H1 (cell line): Measurements from ENCODE around the gene RNF187. TPM values are rescaled to one million over a fixed set of nuclear protein-coding genes. Genes with fewer than 3 reads are reported as not detected.

Experiments used
- CTCF ChIA-PET: fragments of 300-600 bp; sonication (Branson Sonifier 250); formaldehyde crosslinking; loops from one replicate; lab custom pipeline; 2021; ENCODE audit not compliant: partially characterized antibody; lab: Charles Lee
- POLR2A ChIA-PET: fragments of 300-600 bp; sonication (Branson Sonifier 250); formaldehyde crosslinking; loops from one replicate; lab custom pipeline; 2021; ENCODE audit warnings: inconsistent platforms; ENCODE audit not compliant: partially characterized antibody; lab: Charles Lee
- DNase-seq, 2 experiments: peaks; one replicate each; pipeline versions ENCODE4 v3.0.0 to v3.0.0-alpha.2; 2010 to 2022; ENCODE audit warnings: low spot score in 2 of 2, low read depth in 1 of 2, mixed read lengths in 1 of 2
- FAIRE-seq: peaks from 2 replicates; lab custom pipeline; 2011; peaks lifted over from hg19 to GRCh38; lab: Jason Lieb, UNC
- H2AFZ ChIP-seq: 2 replicates; pipeline ENCODE4 v1.8.1; 2012; ENCODE audit warnings: low read length, inconsistent platforms
- H2AK5ac ChIP-seq: 2 replicates; pipeline ENCODE4 v1.6.1; 2013; ENCODE audit warnings: low read depth, low read length
- H2BK120ac ChIP-seq: replicated peaks from 2 replicates; pipeline ENCODE3; 2013; ENCODE audit warnings: low read depth, low read length, inconsistent platforms
- H2BK12ac ChIP-seq: 2 replicates; pipeline ENCODE4 v1.6.1; 2013; ENCODE audit warnings: low read depth, low read length
- H2BK15ac ChIP-seq: 2 replicates; pipeline ENCODE4 v1.6.1; 2013; ENCODE audit warnings: low read length
- H2BK20ac ChIP-seq: 2 replicates; pipeline ENCODE4 v1.6.1; 2013; ENCODE audit warnings: low read length
- H2BK5ac ChIP-seq: 2 replicates; pipeline ENCODE4 v1.6.1; 2013; ENCODE audit warnings: low read depth, low read length
- H3K14ac ChIP-seq: 2 replicates; pipeline ENCODE4 v1.6.1; 2013; ENCODE audit warnings: inconsistent platforms; ENCODE audit not compliant: insufficient read length
- H3K18ac ChIP-seq: 2 replicates; pipeline ENCODE4 v1.6.1; 2013; ENCODE audit warnings: low read length; ENCODE audit errors: extremely low read depth
- H3K23ac ChIP-seq: 2 replicates; pipeline ENCODE4 v1.6.1; 2013; ENCODE audit warnings: inconsistent platforms; ENCODE audit not compliant: insufficient read length
- H3K23me2 ChIP-seq: 2 replicates; pipeline ENCODE4 v1.6.1; 2013; ENCODE audit warnings: low read depth, low read length
- H3K27ac ChIP-seq: 2 replicates; pipeline ENCODE4 v1.6.1; 2011; ENCODE audit warnings: low read depth, low read length, inconsistent platforms
- H3K27me3 ChIP-seq, 4 experiments: replicated peaks in 1 of 4; 1 replicate in 1 of 4; 2 replicates in 3 of 4; pipeline versions ENCODE4 v1.6.1 to v1.8.1; 2011 to 2013; ENCODE audit warnings: low read length in 3 of 4, mild to moderate bottlenecking in 3 of 4, inconsistent platforms in 2 of 4, mixed read lengths in 2 of 4, moderate library complexity in 1 of 4; ENCODE audit not compliant: control insufficient read depth in 3 of 4, insufficient read depth in 3 of 4; ENCODE audit errors: extremely low read depth in 1 of 4
- H3K36me3 ChIP-seq, 4 experiments: 2 replicates each; pipeline versions ENCODE4 v1.6.1 to v1.8.1; 2011 to 2013; ENCODE audit warnings: mild to moderate bottlenecking in 4 of 4, low read length in 3 of 4, moderate library complexity in 2 of 4, control low read depth in 1 of 4, inconsistent platforms in 1 of 4; ENCODE audit not compliant: insufficient read depth in 4 of 4, control insufficient read depth in 2 of 4
- H3K4ac ChIP-seq: replicated peaks from 2 replicates; pipeline ENCODE3; 2013; ENCODE audit warnings: low read length, low read depth, mixed read lengths, inconsistent platforms; ENCODE audit not compliant: insufficient read length
- H3K4me1 ChIP-seq, 4 experiments: replicated peaks in 1 of 4; 1 replicate in 1 of 4; 2 replicates in 3 of 4; pipeline versions ENCODE4 v1.6.1 to v1.8.1; 2011 to 2013; ENCODE audit warnings: low read length in 3 of 4, inconsistent platforms in 2 of 4, mixed read lengths in 1 of 4; ENCODE audit not compliant: insufficient read depth in 4 of 4, control insufficient read depth in 3 of 4
- H3K4me2 ChIP-seq, 2 experiments: 2 replicates each; pipeline versions ENCODE4 v1.6.1 to v1.8.1; 2011 to 2013; ENCODE audit warnings: low read depth in 2 of 2, low read length in 2 of 2, control low read depth in 1 of 2, inconsistent platforms in 1 of 2, mild to moderate bottlenecking in 1 of 2; ENCODE audit not compliant: insufficient read depth in 1 of 2
- H3K4me3 ChIP-seq, 4 experiments: fragments of 200-600, 300-600 bp in 1 of 4; sonication (generic), shearing (Covaris generic), sonication (Bioruptor Twin) in 1 of 4; 2 replicates each; pipeline versions ENCODE4 v1.5.1 to v1.8.1; 2011 to 2016; ENCODE audit warnings: low read length in 4 of 4, low read depth in 3 of 4, control low read depth in 2 of 4, inconsistent platforms in 2 of 4, mild to moderate bottlenecking in 2 of 4, mixed read lengths in 1 of 4, moderate library complexity in 1 of 4; ENCODE audit not compliant: insufficient read depth in 2 of 4; ENCODE audit errors: extremely low read depth in 1 of 4
- H3K56ac ChIP-seq: replicated peaks from 2 replicates; pipeline ENCODE3; 2013; ENCODE audit warnings: low read depth, mild to moderate bottlenecking, mixed read lengths, low read length, inconsistent platforms; ENCODE audit not compliant: insufficient read length
- H3K79me1 ChIP-seq: 2 replicates; pipeline ENCODE4 v1.6.1; 2013; ENCODE audit warnings: low read depth, low read length, control low read depth
- H3K79me2 ChIP-seq, 2 experiments: 2 replicates each; pipeline versions ENCODE4 v1.6.1 to v1.8.1; 2012 to 2013; ENCODE audit warnings: low read length in 2 of 2, mild to moderate bottlenecking in 2 of 2, inconsistent platforms in 1 of 2; ENCODE audit not compliant: insufficient read depth in 2 of 2, control insufficient read depth in 1 of 2
- H3K9ac ChIP-seq, 4 experiments: replicated peaks in 1 of 4; 1 replicate in 1 of 4; 2 replicates in 3 of 4; pipeline versions ENCODE4 v1.6.1 to v1.8.1; 2011 to 2013; ENCODE audit warnings: low read depth in 3 of 4, low read length in 3 of 4, control low read depth in 2 of 4, mild to moderate bottlenecking in 2 of 4, moderate library complexity in 2 of 4, inconsistent platforms in 1 of 4; ENCODE audit errors: extremely low read depth in 1 of 4
- H3K9me3 ChIP-seq, 2 experiments: 2 replicates each; pipeline versions ENCODE4 v1.6.1 to v1.8.1; 2012 to 2013; ENCODE audit warnings: mild to moderate bottlenecking in 2 of 2, moderate library complexity in 2 of 2, control low read depth in 1 of 2, inconsistent platforms in 1 of 2, low read depth in 1 of 2, low read length in 1 of 2, mixed read lengths in 1 of 2; ENCODE audit not compliant: insufficient read depth in 2 of 2
- H4K20me1 ChIP-seq, 2 experiments: replicated peaks in 1 of 2; 2 replicates each; pipeline versions ENCODE3 to v1.8.1; 2011 to 2013; ENCODE audit warnings: inconsistent platforms in 2 of 2, low read length in 2 of 2, mild to moderate bottlenecking in 1 of 2; ENCODE audit not compliant: insufficient read depth in 2 of 2, control insufficient read depth in 1 of 2
- H4K5ac ChIP-seq: 2 replicates; pipeline ENCODE4 v1.6.1; 2013; ENCODE audit warnings: low read length, low read depth, mixed read lengths, inconsistent platforms; ENCODE audit not compliant: insufficient read length
- H4K8ac ChIP-seq: 2 replicates; pipeline ENCODE4 v1.8.0; 2013; ENCODE audit warnings: mild to moderate bottlenecking, moderate library complexity, low read length, inconsistent platforms; ENCODE audit not compliant: insufficient read depth; ENCODE audit errors: extremely low read depth
- H4K91ac ChIP-seq: replicated peaks from 2 replicates; pipeline ENCODE3; 2013; ENCODE audit warnings: low read length, mixed read lengths, inconsistent platforms; ENCODE audit not compliant: insufficient read length
- CTCF ChIP-seq, 3 experiments: IDR thresholded peaks; 1 replicate in 2 of 3; 2 replicates in 1 of 3; pipeline versions ENCODE4 v1.5.1 to v1.6.1; 2011; ENCODE audit warnings: low read length in 3 of 3, mild to moderate bottlenecking in 3 of 3, inconsistent platforms in 2 of 3, low read depth in 1 of 3, moderate library complexity in 1 of 3; ENCODE audit not compliant: insufficient read depth in 1 of 3; ENCODE audit errors: control extremely low read depth in 1 of 3
- KDM1A ChIP-seq: fragments of 200-600, 300-600 bp; sonication (generic); IDR thresholded peaks from 2 replicates; pipeline ENCODE4 v1.7.1; 2016; ENCODE audit warnings: mild to moderate bottlenecking, low read length, borderline replicate concordance
- PHF8 ChIP-seq: fragments of 200-600 bp; sonication (generic); conservative IDR thresholded peaks from 2 replicates; pipeline ENCODE4 v1.7.1; 2012; ENCODE audit warnings: low read depth, mild to moderate bottlenecking, inconsistent platforms, low read length, moderate library complexity
- RAD21 ChIP-seq, 2 experiments: IDR thresholded peaks in 1 of 2; conservative IDR thresholded peaks in 1 of 2; 2 replicates each; pipeline ENCODE4 v1.6.1; 2011; ENCODE audit warnings: low read depth in 2 of 2, low read length in 2 of 2, improper control_type of control experiment in 1 of 2, inconsistent platforms in 1 of 2, mild to moderate bottlenecking in 1 of 2, moderate library complexity in 1 of 2
- WGBS, 2 experiments: shearing (Covaris generic) in 1 of 2; methylation state at CpG; one replicate each; pipeline versions ENCODE4 v1.1.6 to v1.1.7; 2013 to 2015; ENCODE audit warnings: low lambda C conversion rate in 2 of 2, mixed read lengths in 2 of 2, inconsistent platforms in 1 of 2, low coverage in 1 of 2, missing lambda C conversion rate in 1 of 2; ENCODE audit not compliant: insufficient replicate concordance in 2 of 2, insufficient coverage in 1 of 2, insufficient read length in 1 of 2; ENCODE audit errors: extremely low coverage in 1 of 2, missing lambda C conversion rate in 1 of 2; 5-methylcytosine and 5-hydroxymethylcytosine counted together
- polyA plus RNA-seq, 7 experiments: library from polyadenylated mRNA; depleted of rRNA in 3 of 7; stranded (reverse) in 5 of 7; unstranded in 2 of 7; fragments of >200 nt in 5 of 7; fragments of 200-250 nt in 2 of 7; gene quantifications; 1 replicate in 5 of 7; 2 replicates in 1 of 7; 4 replicates in 1 of 7; pipeline versions ENCODE4 v1.2.1 to v1.2.3, GENCODE V29; 2011 to 2013; ENCODE audit warnings: missing spikeins in 2 of 7, mixed read lengths in 2 of 7
- total RNA-seq: library from RNA; stranded (reverse); fragmentation: NEBNext Ultra II Directional; extraction: Animal tissue kit (Norgen Biotek cat#: 25700); gene quantifications from 2 replicates; pipeline ENCODE4 v1.2.1, GENCODE V29; 2021

Gene RNF187
- total and polyA plus RNA-seq, 2 of the 8 experiments (the other 6 are each of a cell fraction or from before 2014, with no cell fraction given): 47.0 to 113 TPM

- DNase-seq (no peak), FAIRE-seq (no peak)
- Histone ChIP-seq H3K23ac (no peak overlapping the region), H3K14ac (no peak overlapping the region), H3K4me1 (peaks cover 0 to 6% (median 5%) of the 10 kb centered on the region in 4 experiments; a peak in 6 of 7 replicates), H3K4me2 (no peak overlapping the region), H3K27ac (no peak overlapping the region), H2AK5ac (no peak overlapping the region), H3K23me2 (peaks cover 2% of the 10 kb centered on the region; the same call in 1 of the 2 replicates), H4K20me1 (peaks cover 3 to 24% of the 10 kb centered on the region in 2 experiments), H3K9ac (no peak overlapping the region), H3K56ac (no peak overlapping the region), H2AFZ (no peak overlapping the region), H3K4me3 (no peak overlapping the region), H2BK5ac (no peak overlapping the region), H3K79me2 (no peaks in the 10 kb centered on the region; a peak in 1 of 4 replicates), H2BK20ac (no peak overlapping the region), H3K27me3 (no peaks in the 10 kb centered on the region), H2BK120ac (no peak overlapping the region), H2BK12ac (no peak overlapping the region), H4K8ac (no peak overlapping the region), H3K36me3 (peaks cover 4 to 31% (median 15%) of the 10 kb centered on the region in 4 experiments; a peak in 7 of 8 replicates), H2BK15ac (no peak overlapping the region), H4K5ac (no peak overlapping the region), H4K91ac (no peak overlapping the region), H3K4ac (no peak overlapping the region), H3K79me1 (peaks cover 11% of the 10 kb centered on the region), H3K9me3 (no peaks in the 10 kb centered on the region), H3K18ac (no peak overlapping the region)
- 90% methylated on average over 27 of the region's 28 CpGs; no CpG with 5 or more reads in 1 of the 2 experiments for WGBS, 2 experiments
- ChIA-PET CTCF (interaction anchor here (0.9 to 1.1 kb wide), 2 partner anchors 7 to 23 kb away, joined by 3 to 4 read pairs; no protein-coding TSS in a partner anchor), POLR2A (interaction anchor here (0.6 to 2.5 kb wide), 5 partner anchors 29 to 249 kb away, joined by 3 to 16 read pairs (median 5); a partner anchor contains a TSS)
- peak; percentile 25 to 35 (median 26); a peak in 3 of 4 replicates for TF ChIP-seq CTCF (IDR thresholded peaks at IDR 0.05; ENCODE audit: control extremely low read depth in 1 of 3, insufficient read depth in 1 of 3, low read depth in 1 of 3, low read length in 3 of 3)
- TF ChIP-seq RAD21 (IDR thresholded peaks at IDR 0.05 in 1 of 2, conservative IDR thresholded peaks at IDR 0.05 in 1 of 2; ENCODE audit: low read depth in 2 of 2, low read length in 2 of 2): peak; percentile 40 to 51
- no peak for TF ChIP-seq PHF8
- TF ChIP-seq KDM1A: no peak
Observed at GRCh38 chr1:228493141-228494043, 6.2 kb downstream of the RNF187 start.
